Right ventricle myocardium inferior (tissue), 1 donor: Measurements from ENCODE around the gene CHST11. TPM values are rescaled to one million over a fixed set of nuclear protein-coding genes. Genes with fewer than 3 reads are reported as not detected.

Source experiments
- ATAC-seq: fragments of 200-7000 bp; cut with Tn5 transposase; one replicate; pipeline ENCODE4 v1.9.1; 2020; ENCODE audit warnings: mild to moderate bottlenecking, moderate library complexity
- DNase-seq: peaks from one replicate; pipeline ENCODE4 v3.0.0; 2021; ENCODE audit errors: missing footprints
- intact Hi-C: fragments of 100-400 bp; cut with DNase I; formaldehyde crosslinking; loops from one replicate; pipeline ENCODE4 v1.11.0; 2022
- total RNA-seq: library from RNA; stranded (reverse); fragmentation: NEBNext Ultra II Directional; extraction: Animal tissue kit (Norgen Biotek cat#: 25700); gene quantifications from one replicate; pipeline ENCODE4 v1.2.1, GENCODE V29; 2021
- donor health status: DM: no; HTN: yes; CAD: no; lungs with severe emphysema.

CHST11 gene
- total RNA-seq, 1 donor from 2014 or later = 3.7 TPM

- DNase-seq (no peak), ATAC-seq (peak; percentile 51)
- intact Hi-C loops = no loop called here
These were observed 187.3 kb downstream of the CHST11 start for GRCh38 chr12:104643819-104644669.

GRCh38 chr12:104648756-104649155 is 192.0 kb downstream of the CHST11 start:
- intact Hi-C loops = no loop called here
- ATAC-seq = no peak
- no peak for DNase-seq

GRCh38 chr12:104649217-104649824 is 192.6 kb downstream of the CHST11 start:
- ATAC-seq (no peak), DNase-seq (no peak)
- intact Hi-C loops = no loop called here

GRCh38 chr12:104649921-104650320 is 193.2 kb downstream of the CHST11 start:
- ATAC-seq (no peak), DNase-seq (no peak)
- intact Hi-C loops = no loop called here

- DNase-seq (no peak), ATAC-seq (no peak)
- intact Hi-C loops = no loop called here
These were observed 193.8 kb downstream of the CHST11 start for GRCh38 chr12:104650541-104650940.

- no peak for DNase-seq
- intact Hi-C loops = no loop called here
- ATAC-seq = no peak
These were observed 195.1 kb downstream of the CHST11 start for GRCh38 chr12:104651811-104652210.

- ATAC-seq = no peak
- intact Hi-C loops = no loop called here
- DNase-seq = no peak
These were observed 195.6 kb downstream of the CHST11 start for GRCh38 chr12:104652358-104652757.

GRCh38 chr12:104652910-104653309 is 196.2 kb downstream of the CHST11 start:
- ATAC-seq (no peak), DNase-seq (no peak)
- intact Hi-C loops = no loop called here

GRCh38 chr12:104653730-104654664 is 197.2 kb downstream of the CHST11 start:
- DNase-seq (no peak), ATAC-seq (no peak)
- intact Hi-C loops = no loop called here

GRCh38 chr12:104654665-104655609 is 198.2 kb downstream of the CHST11 start:
- no peak for ATAC-seq
- intact Hi-C loops = no loop called here
- no peak for DNase-seq

GRCh38 chr12:104656383-104656782 is 199.6 kb downstream of the CHST11 start:
- ATAC-seq (no peak), DNase-seq (no peak)
- intact Hi-C loops = no loop called here

- intact Hi-C loops = no loop called here
- no peak for DNase-seq
- no peak for ATAC-seq
These were observed 200.2 kb downstream of the CHST11 start for GRCh38 chr12:104656921-104657320.

- intact Hi-C loops = no loop called here
- ATAC-seq (no peak), DNase-seq (no peak)
These were observed 201.2 kb downstream of the CHST11 start for GRCh38 chr12:104657726-104658484.

GRCh38 chr12:104659058-104659457 is 202.3 kb downstream of the CHST11 start:
- intact Hi-C loops = no loop called here
- ATAC-seq = no peak
- DNase-seq = no peak

GRCh38 chr12:104662203-104662602 is 205.5 kb downstream of the CHST11 start:
- intact Hi-C loops = no loop called here
- ATAC-seq = no peak
- no peak for DNase-seq

- no peak for DNase-seq
- intact Hi-C loops = no loop called here
- no peak for ATAC-seq
These were observed 206.2 kb downstream of the CHST11 start for GRCh38 chr12:104662908-104663307.

- no peak for ATAC-seq
- intact Hi-C loops = no loop called here
These were observed 207.6 kb downstream of the CHST11 start for GRCh38 chr12:104664351-104664750.

GRCh38 chr12:104665296-104665695 is 208.5 kb downstream of the CHST11 start:
- ATAC-seq = no peak
- intact Hi-C loops = loop anchor here (5.0 kb wide), 1 partner anchor 208 kb away; the partner anchor contains the start of gene CHST11
- no peak for DNase-seq

More at GRCh38 chr12:104664351-104664750, 207.6 kb downstream of the CHST11 start:
- DNase-seq = no peak
